SK-N-SH treated with all-trans-retinoic acid at 6 μM for 48 hours (cell line): ENCODE data around the gene C11orf21.

Experiments
- ATAC-seq: fragments of 200-7000 bp; cut with Tn5 transposase; 3 replicates; pipeline ENCODE4 v1.9.1; 2020; ENCODE audit warnings: mild to moderate bottlenecking, moderate library complexity
- ARNTL ChIP-seq: fragments of 450-650 bp; formaldehyde crosslinking; IDR thresholded peaks from 2 replicates; pipeline ENCODE4 v1.5.0; 2020; ENCODE audit warnings: low read depth, mild to moderate bottlenecking, moderate library complexity, borderline replicate concordance
- BACH2 ChIP-seq: fragments of 250-450 bp; sonication (Bioruptor Pico); IDR thresholded peaks from 2 replicates; pipeline ENCODE4 v1.9.0; 2021; ENCODE audit warnings: mild to moderate bottlenecking, borderline replicate concordance
- CREB5 ChIP-seq: fragments of 250-450 bp; sonication (Bioruptor Pico); IDR thresholded peaks from 2 replicates; pipeline ENCODE4 v1.5.1; 2020; ENCODE audit warnings: low read depth, mild to moderate bottlenecking, moderate library complexity
- CSDC2 ChIP-seq: fragments of 250-450 bp; sonication (Bioruptor Pico); IDR thresholded peaks from 2 replicates; pipeline ENCODE4 v1.5.0; 2020; ENCODE audit warnings: mild to moderate bottlenecking, moderate library complexity
- CSRNP3 ChIP-seq: fragments of 250-450 bp; sonication (Bioruptor Pico); IDR thresholded peaks from 2 replicates; pipeline ENCODE4 v1.5.1; 2021; ENCODE audit warnings: mild to moderate bottlenecking, moderate library complexity
- ESRRG ChIP-seq: fragments of 250-450 bp; sonication (Bioruptor Pico); IDR thresholded peaks from 2 replicates; pipeline ENCODE4 v1.6.1; 2021; ENCODE audit warnings: mild to moderate bottlenecking
- OSR1 ChIP-seq: fragments of 250-450 bp; sonication (Bioruptor Pico); IDR thresholded peaks from 2 replicates; pipeline ENCODE4 v1.8.0; 2022; ENCODE audit warnings: moderate library complexity, mild to moderate bottlenecking, inconsistent platforms
- PATZ1 ChIP-seq: fragments of 250-450 bp; sonication (Bioruptor Pico); IDR thresholded peaks from 2 replicates; pipeline ENCODE4 v1.8.0; 2020; ENCODE audit warnings: mild to moderate bottlenecking, moderate library complexity, borderline replicate concordance
- PPARA ChIP-seq: fragments of 250-450 bp; sonication (Bioruptor Pico); IDR thresholded peaks from 2 replicates; pipeline ENCODE4 v1.5.0; 2020; ENCODE audit warnings: mild to moderate bottlenecking, borderline replicate concordance
- RARB ChIP-seq: fragments of 250-450 bp; sonication (Bioruptor Pico); IDR thresholded peaks from 2 replicates; pipeline ENCODE4 v1.8.0; 2021; ENCODE audit warnings: mild to moderate bottlenecking, moderate library complexity
- SNAI2 ChIP-seq: fragments of 250-450 bp; sonication (Bioruptor Pico); IDR thresholded peaks from 2 replicates; pipeline ENCODE4 v1.5.0; 2020; ENCODE audit warnings: mild to moderate bottlenecking, moderate library complexity
- TCF4 ChIP-seq: fragments of 250-450 bp; sonication (Bioruptor Pico); IDR thresholded peaks from 2 replicates; pipeline ENCODE4 v1.8.0; 2021; ENCODE audit warnings: mild to moderate bottlenecking, moderate library complexity, borderline replicate concordance
- TOX ChIP-seq: fragments of 250-450 bp; sonication (Bioruptor Pico); IDR thresholded peaks from 2 replicates; pipeline ENCODE4 v1.8.0; 2021; ENCODE audit warnings: mild to moderate bottlenecking, moderate library complexity, borderline replicate concordance
- TSHZ2 ChIP-seq: fragments of 250-450 bp; sonication (Bioruptor Pico); IDR thresholded peaks from 2 replicates; pipeline ENCODE4 v1.5.0; 2020; ENCODE audit warnings: mild to moderate bottlenecking, moderate library complexity
- ZC3H10 ChIP-seq: fragments of 250-450 bp; sonication (Bioruptor Pico); IDR thresholded peaks from 2 replicates; pipeline ENCODE4 v1.5.1; 2021; ENCODE audit warnings: mild to moderate bottlenecking, moderate library complexity
- ZFP3 ChIP-seq: fragments of 250-450 bp; sonication (Bioruptor Pico); IDR thresholded peaks from 2 replicates; pipeline ENCODE4 v1.5.0; 2020; ENCODE audit warnings: mild to moderate bottlenecking, moderate library complexity
- ZFP30 ChIP-seq: fragments of 450-650 bp; formaldehyde crosslinking; IDR thresholded peaks from 2 replicates; pipeline ENCODE4 v1.5.0; 2022; ENCODE audit warnings: mild to moderate bottlenecking, moderate library complexity
- ZNF565 ChIP-seq: fragments of 450-650 bp; formaldehyde crosslinking; conservative IDR thresholded peaks from 2 replicates; pipeline ENCODE4 v1.5.0; 2020; ENCODE audit warnings: low read depth, mild to moderate bottlenecking, moderate library complexity
- ZNF70 ChIP-seq: fragments of 450-650 bp; formaldehyde crosslinking; IDR thresholded peaks from 2 replicates; pipeline ENCODE4 v1.5.0; 2020; ENCODE audit warnings: mild to moderate bottlenecking, moderate library complexity
- ZNF8 ChIP-seq: fragments of 450-650 bp; formaldehyde crosslinking; IDR thresholded peaks from 2 replicates; pipeline ENCODE4 v1.5.0; 2020; ENCODE audit warnings: mild to moderate bottlenecking, moderate library complexity

The C11orf21 gene

GRCh38 chr11:2265396-2265795 lies 36.3 kb downstream of the C11orf21 start:
- no peak for TF ChIP-seq ZNF565 (CRISPR knock-in tag)
- no peak for TF ChIP-seq ZNF8 (CRISPR knock-in tag)
- TF ChIP-seq CSRNP3 (CRISPR knock-in tag), result no peak
- TF ChIP-seq ARNTL (CRISPR knock-in tag), result no peak
- no peak for TF ChIP-seq ZC3H10 (CRISPR knock-in tag)
- TF ChIP-seq TSHZ2 (CRISPR knock-in tag), result no peak
- TF ChIP-seq BACH2 (CRISPR knock-in tag), result no peak
- TF ChIP-seq PPARA (CRISPR knock-in tag), result no peak
- TF ChIP-seq TCF4 (CRISPR knock-in tag), result no peak
- no peak for TF ChIP-seq ZFP30 (CRISPR knock-in tag)
- TF ChIP-seq ESRRG (CRISPR knock-in tag), result no peak
- no peak for TF ChIP-seq CREB5 (CRISPR knock-in tag)
- TF ChIP-seq, all 23 proteins: peak for 0
- no peak for ATAC-seq

GRCh38 chr11:2264366-2265053 lies 37.2 kb downstream of the C11orf21 start:
- TF ChIP-seq ZC3H10 (CRISPR knock-in tag), result no peak
- no peak for TF ChIP-seq RARB (CRISPR knock-in tag)
- no peak for TF ChIP-seq ZNF70 (CRISPR knock-in tag)
- no peak for TF ChIP-seq CSDC2 (CRISPR knock-in tag)
- TF ChIP-seq ZFP3, result no peak
- no peak for TF ChIP-seq ARNTL (CRISPR knock-in tag)
- TF ChIP-seq TOX (CRISPR knock-in tag), result no peak
- no peak for TF ChIP-seq BACH2 (CRISPR knock-in tag)
- TF ChIP-seq OSR1, result no peak
- TF ChIP-seq CSRNP3 (CRISPR knock-in tag), result no peak
- no peak for TF ChIP-seq SNAI2 (CRISPR knock-in tag)
- TF ChIP-seq CREB5 (CRISPR knock-in tag), result no peak
- no peak for TF ChIP-seq TCF4 (CRISPR knock-in tag)
- no peak for TF ChIP-seq ESRRG (CRISPR knock-in tag)
- no peak for TF ChIP-seq PATZ1 (CRISPR knock-in tag)
- no peak for TF ChIP-seq TSHZ2 (CRISPR knock-in tag)

More at GRCh38 chr11:2264366-2265053, 37.2 kb downstream of the C11orf21 start:
- no peak for ATAC-seq
